Naive thymus-derived CD4-positive, alpha-beta T cell (primary cell): ENCODE results near the gene ABHD12. TPM values are rescaled to one million over a fixed set of nuclear protein-coding genes. Genes with fewer than 3 reads are reported as not detected.
A peak's percentile ranks its signal among the peaks of the same experiment; 100 is the strongest.

Source experiments
- ATAC-seq: fragments of 150-1000 bp; cut with Tn5 transposase; 2 replicates; pipeline ENCODE4 v1.10.0; 2021; ENCODE audit warnings: mild to moderate bottlenecking, moderate library complexity
- CTCF ChIA-PET: fragments of 350-600 bp; sonication (Branson Sonifier 250); formaldehyde crosslinking; loops from one replicate; lab custom pipeline; 2021; ENCODE audit warnings: antibody characterized with exemption; lab: Charles Lee
- POLR2A ChIA-PET: fragments of 350-600 bp; sonication (Branson Sonifier 250); formaldehyde crosslinking; loops from one replicate; lab custom pipeline; 2021; ENCODE audit warnings: antibody characterized with exemption, inconsistent platforms; lab: Charles Lee
- DNase-seq, 9 donors: peaks; one replicate each; pipeline versions ENCODE4 v3.0.0 to v3.0.0-alpha.2; 2020 to 2022; ENCODE audit warnings: mixed read lengths in 1 of 9
- H3K27ac ChIP-seq: one replicate; pipeline ENCODE4 v1.7.0; 2013; ENCODE audit warnings: mild to moderate bottlenecking, low read depth, low read length, moderate library complexity
- H3K27me3 ChIP-seq, 2 donors: one replicate each; pipeline ENCODE4 v1.7.0; 2013; ENCODE audit warnings: low read length in 2 of 2, mild to moderate bottlenecking in 2 of 2, moderate library complexity in 2 of 2; ENCODE audit not compliant: control insufficient read depth in 2 of 2, insufficient read depth in 2 of 2
- H3K36me3 ChIP-seq, 3 experiments: 1 replicate in 2 of 3; 2 replicates in 1 of 3; pipeline ENCODE4 v1.7.0; 2013; ENCODE audit warnings: low read length in 3 of 3, mild to moderate bottlenecking in 3 of 3, moderate library complexity in 1 of 3; ENCODE audit not compliant: insufficient read depth in 3 of 3, control insufficient read depth in 2 of 3
- H3K4me1 ChIP-seq, 2 donors: one replicate each; pipeline ENCODE4 v1.7.0; 2013; ENCODE audit warnings: low read length in 2 of 2, mild to moderate bottlenecking in 2 of 2, moderate library complexity in 1 of 2; ENCODE audit not compliant: control insufficient read depth in 2 of 2, insufficient read depth in 2 of 2
- H3K4me3 ChIP-seq: 2 replicates; pipeline ENCODE4 v1.7.0; 2013; ENCODE audit warnings: mild to moderate bottlenecking, low read length
- H3K9me3 ChIP-seq, 3 experiments: 1 replicate in 2 of 3; 2 replicates in 1 of 3; pipeline ENCODE4 v1.7.0; 2013; ENCODE audit warnings: low read length in 3 of 3; ENCODE audit not compliant: control insufficient read depth in 2 of 3
- H3K27ac Mint-ChIP-seq, 9 donors: one replicate each; pipeline ENCODE4 v1.8.0; 2020 to 2022; ENCODE audit warnings: mixed read lengths in 9 of 9, mild to moderate bottlenecking in 8 of 9, moderate library complexity in 5 of 9, inconsistent platforms in 2 of 9
- H3K27me3 Mint-ChIP-seq, 5 donors: one replicate each; pipeline ENCODE4 v1.8.0; 2021 to 2022; ENCODE audit warnings: mixed read lengths in 5 of 5, mild to moderate bottlenecking in 1 of 5
- H3K36me3 Mint-ChIP-seq, 5 donors: one replicate each; pipeline ENCODE4 v1.8.0; 2020 to 2022; ENCODE audit warnings: mixed read lengths in 5 of 5, mild to moderate bottlenecking in 3 of 5, inconsistent platforms in 1 of 5
- H3K4me1 Mint-ChIP-seq, 7 donors: one replicate each; pipeline ENCODE4 v1.8.0; 2020 to 2022; ENCODE audit warnings: mixed read lengths in 7 of 7, mild to moderate bottlenecking in 3 of 7, inconsistent platforms in 1 of 7
- H3K4me3 Mint-ChIP-seq, 10 donors: one replicate each; pipeline ENCODE4 v1.8.0; 2020 to 2022; ENCODE audit warnings: mild to moderate bottlenecking in 10 of 10, mixed read lengths in 10 of 10, moderate library complexity in 6 of 10, inconsistent platforms in 2 of 10
- H3K9me3 Mint-ChIP-seq, 11 donors: one replicate each; pipeline ENCODE4 v1.8.0; 2020 to 2022; ENCODE audit warnings: mixed read lengths in 11 of 11, mild to moderate bottlenecking in 4 of 11, inconsistent platforms in 1 of 11, moderate library complexity in 1 of 11
- intact Hi-C, 2 donors: fragments of 100-400 bp; cut with micrococcal nuclease; formaldehyde crosslinking; loops; one replicate each; pipeline ENCODE4 v1.15.1; 2023
- polyA plus RNA-seq, 2 donors: library from polyadenylated mRNA; unstranded; fragments of 300-500 nt; fragmentation: Illumina TruSeq; gene quantifications; one replicate each; pipeline ENCODE4 v1.2.3, GENCODE V29; 2021
- total RNA-seq, 6 experiments: library from RNA in 5 of 6; stranded (reverse) in 5 of 6; gene quantifications; 1 replicate in 5 of 6; 2 replicates in 1 of 6; pipeline ENCODE4 v1.2.3 and lab custom pipeline; 2021 to 2026

ABHD12 gene
- total and polyA plus RNA-seq, 7 experiments from 2014 or later, result 16.5 to 29.7 (median 24.1) TPM

GRCh38 chr20:25277051-25277801 lies 113.4 kb downstream of the ABHD12 start:
- Mint-ChIP-seq H3K4me3 (no peak overlapping the region), H3K9me3 (no peaks in the 10 kb centered on the region), H3K27ac (peak overlapping the region in 1 of 9 donors; percentile 14), H3K36me3 (peaks cover 3 to 28% (median 8%) of the 10 kb centered on the region in 5 donors), H3K4me1 (peaks cover 0 to under 1% (median 0%) of the 10 kb centered on the region in 7 donors), H3K27me3 (no peaks in the 10 kb centered on the region)
- Histone ChIP-seq H3K27ac (no peak overlapping the region), H3K27me3 (no peaks in the 10 kb centered on the region), H3K4me1 (no peaks in the 10 kb centered on the region), H3K9me3 (no peaks in the 10 kb centered on the region), H3K36me3 (peaks cover 0 to 96% (median 7%) of the 10 kb centered on the region in 3 experiments), H3K4me3 (no peak overlapping the region)
- POLR2A ChIA-PET, result no interaction called here
- DNase-seq, result no peak
- intact Hi-C loops, result no loop called here
- ATAC-seq, result no peak
- CTCF ChIA-PET, result no interaction called here

- Mint-ChIP-seq H3K4me3 (no peak overlapping the region), H3K27ac (no peak overlapping the region), H3K36me3 (peaks cover 3 to 33% (median 10%) of the 10 kb centered on the region in 5 donors), H3K4me1 (no peaks in the 10 kb centered on the region), H3K9me3 (no peaks in the 10 kb centered on the region), H3K27me3 (no peaks in the 10 kb centered on the region)
- no peaks in the 10 kb centered on the region for H3K27me3 ChIP-seq
- H3K4me1 ChIP-seq, result no peaks in the 10 kb centered on the region
- ATAC-seq (no peak), DNase-seq (no peak)
- ChIA-PET POLR2A (no interaction called here), CTCF (no interaction called here)
- H3K27ac ChIP-seq, result no peak overlapping the region
- intact Hi-C loops, result no loop called here
- no peak overlapping the region for H3K4me3 ChIP-seq
- H3K9me3 ChIP-seq, result no peaks in the 10 kb centered on the region
- H3K36me3 ChIP-seq, result peaks cover 0 to 97% (median 13%) of the 10 kb centered on the region in 3 experiments
These were observed 114.0 kb downstream of the ABHD12 start for GRCh38 chr20:25276533-25277050.

GRCh38 chr20:25275813-25276532 lies 114.7 kb downstream of the ABHD12 start:
- H3K4me3 ChIP-seq, result no peak overlapping the region
- peaks cover 3 to 37% (median 10%) of the 10 kb centered on the region in 5 donors for H3K36me3 Mint-ChIP-seq
- CTCF ChIA-PET, result no interaction called here
- H3K4me1 Mint-ChIP-seq, result no peaks in the 10 kb centered on the region
- POLR2A ChIA-PET, result no interaction called here
- H3K36me3 ChIP-seq, result peaks cover 0 to 97% (median 16%) of the 10 kb centered on the region in 3 experiments
- no peaks in the 10 kb centered on the region for H3K9me3 Mint-ChIP-seq
- H3K27ac ChIP-seq, result no peak overlapping the region
- H3K27ac Mint-ChIP-seq, result peak overlapping the region in 1 of 9 donors; percentile 76
- H3K27me3 Mint-ChIP-seq, result no peaks in the 10 kb centered on the region
- intact Hi-C loops, result no loop called here
- no peaks in the 10 kb centered on the region for H3K4me1 ChIP-seq
- H3K9me3 ChIP-seq, result no peaks in the 10 kb centered on the region
- ATAC-seq (no peak), DNase-seq (no peak)
- H3K4me3 Mint-ChIP-seq, result no peak overlapping the region
- no peaks in the 10 kb centered on the region for H3K27me3 ChIP-seq

- ChIA-PET CTCF (no interaction called here), POLR2A (no interaction called here)
- ATAC-seq (no peak), DNase-seq (no peak)
- Histone ChIP-seq H3K27me3 (no peaks in the 10 kb centered on the region), H3K9me3 (no peaks in the 10 kb centered on the region), H3K36me3 (peaks cover 0 to 95% (median 18%) of the 10 kb centered on the region in 3 experiments), H3K4me1 (no peaks in the 10 kb centered on the region), H3K27ac (no peak overlapping the region), H3K4me3 (no peak overlapping the region)
- Mint-ChIP-seq H3K4me3 (no peak overlapping the region), H3K36me3 (peaks cover 3 to 36% (median 10%) of the 10 kb centered on the region in 5 donors), H3K4me1 (no peaks in the 10 kb centered on the region), H3K9me3 (no peaks in the 10 kb centered on the region), H3K27me3 (no peaks in the 10 kb centered on the region), H3K27ac (peak overlapping the region in 2 of 9 donors; percentile 73 to 76)
- intact Hi-C loops, result no loop called here
These were observed 115.5 kb downstream of the ABHD12 start for GRCh38 chr20:25274891-25275812.

- H3K36me3 Mint-ChIP-seq, result peaks cover 3 to 38% (median 14%) of the 10 kb centered on the region in 5 donors
- no peaks in the 10 kb centered on the region for H3K9me3 Mint-ChIP-seq
- no peak for DNase-seq
These were observed 116.2 kb downstream of the ABHD12 start for GRCh38 chr20:25274481-25274880.

More at GRCh38 chr20:25274481-25274880, 116.2 kb downstream of the ABHD12 start:
- CTCF ChIA-PET, result no interaction called here
- ATAC-seq, result no peak
- H3K9me3 ChIP-seq, result no peaks in the 10 kb centered on the region
- Mint-ChIP-seq H3K27ac (peak overlapping the region in 1 of 9 donors; percentile 36), H3K4me3 (no peak overlapping the region), H3K4me1 (no peaks in the 10 kb centered on the region), H3K27me3 (no peaks in the 10 kb centered on the region)
- H3K4me3 ChIP-seq, result no peak overlapping the region
- POLR2A ChIA-PET, result no interaction called here
- H3K27ac ChIP-seq, result no peak overlapping the region
- H3K4me1 ChIP-seq, result no peaks in the 10 kb centered on the region
- peaks cover 0 to 94% (median 18%) of the 10 kb centered on the region in 3 experiments for H3K36me3 ChIP-seq
- no peaks in the 10 kb centered on the region for H3K27me3 ChIP-seq
- intact Hi-C loops, result no loop called here
